ENCODE results near the gene SLC9A5. TPM values are rescaled to one million over a fixed set of nuclear protein-coding genes. Genes with fewer than 3 reads are reported as not detected.

Gene SLC9A5
- total and polyA plus RNA-seq, 4 donors: 0.05 to 0.25 (median 0.09) TPM; not detected in 1

DNA sequence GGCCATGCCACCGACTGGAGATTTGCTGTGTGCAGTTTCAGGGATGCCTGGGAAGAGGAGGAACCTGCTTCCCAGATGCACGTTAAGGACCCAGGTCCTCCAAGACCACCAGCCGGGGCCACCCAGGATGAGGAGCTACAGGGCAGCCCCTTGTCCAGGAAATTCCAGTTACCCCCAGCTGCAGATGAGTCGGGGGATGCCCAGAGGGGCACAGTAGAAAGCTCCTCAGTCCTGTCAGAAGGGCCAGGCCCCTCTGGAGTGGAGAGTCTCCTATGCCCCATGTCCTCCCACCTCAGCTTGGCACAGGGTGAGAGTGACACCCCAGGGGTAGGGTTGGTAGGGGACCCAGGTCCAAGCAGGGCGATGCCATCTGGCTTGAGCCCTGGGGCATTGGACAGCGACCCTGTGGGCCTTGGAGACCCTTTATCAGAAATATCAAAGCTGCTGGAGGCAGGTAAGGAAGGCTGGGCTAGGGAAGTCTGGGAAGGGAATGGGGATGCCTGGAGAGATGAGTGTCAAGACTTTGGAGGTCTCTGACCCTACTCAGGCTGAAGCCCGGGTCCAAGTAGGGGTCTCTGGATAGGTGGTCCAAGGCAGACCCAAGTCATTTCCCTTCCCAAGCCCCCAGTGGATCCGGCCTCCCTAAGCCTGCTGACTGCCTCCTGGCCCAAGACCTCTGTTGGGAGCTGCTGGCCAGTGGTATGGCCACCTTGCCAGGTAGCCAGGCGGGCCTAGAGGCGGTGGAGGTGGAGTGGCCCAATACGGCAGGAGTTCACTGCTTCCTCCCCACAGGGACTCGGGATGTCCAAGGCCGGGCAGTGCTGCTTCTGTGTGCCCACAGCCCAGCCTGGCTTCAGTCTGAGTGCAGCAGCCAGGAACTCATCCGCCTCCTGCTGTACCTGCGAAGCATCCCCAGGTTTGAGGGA is 31.6 kb downstream of the SLC9A5 start:
- no peak for TF ChIP-seq TAF1 (conservative IDR thresholded peaks at IDR 0.05)
- TF ChIP-seq SP1 (IDR thresholded peaks at IDR 0.05): no peak
- TF ChIP-seq, protein P1, sequence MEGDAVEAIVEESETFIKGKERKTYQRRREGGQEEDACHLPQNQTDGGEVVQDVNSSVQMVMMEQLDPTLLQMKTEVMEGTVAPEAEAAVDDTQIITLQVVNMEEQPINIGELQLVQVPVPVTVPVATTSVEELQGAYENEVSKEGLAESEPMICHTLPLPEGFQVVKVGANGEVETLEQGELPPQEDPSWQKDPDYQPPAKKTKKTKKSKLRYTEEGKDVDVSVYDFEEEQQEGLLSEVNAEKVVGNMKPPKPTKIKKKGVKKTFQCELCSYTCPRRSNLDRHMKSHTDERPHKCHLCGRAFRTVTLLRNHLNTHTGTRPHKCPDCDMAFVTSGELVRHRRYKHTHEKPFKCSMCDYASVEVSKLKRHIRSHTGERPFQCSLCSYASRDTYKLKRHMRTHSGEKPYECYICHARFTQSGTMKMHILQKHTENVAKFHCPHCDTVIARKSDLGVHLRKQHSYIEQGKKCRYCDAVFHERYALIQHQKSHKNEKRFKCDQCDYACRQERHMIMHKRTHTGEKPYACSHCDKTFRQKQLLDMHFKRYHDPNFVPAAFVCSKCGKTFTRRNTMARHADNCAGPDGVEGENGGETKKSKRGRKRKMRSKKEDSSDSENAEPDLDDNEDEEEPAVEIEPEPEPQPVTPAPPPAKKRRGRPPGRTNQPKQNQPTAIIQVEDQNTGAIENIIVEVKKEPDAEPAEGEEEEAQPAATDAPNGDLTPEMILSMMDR (IDR thresholded peaks at IDR 0.05; ENCODE audit: low read depth, low read length, missing input control): no peak
- TF ChIP-seq NR2F2 (IDR thresholded peaks at IDR 0.05): no peak
- TF ChIP-seq JUND (IDR thresholded peaks at IDR 0.05): no peak
- no peak for TF ChIP-seq GABPA (IDR thresholded peaks at IDR 0.05 in 1 of 2, conservative IDR thresholded peaks at IDR 0.05 in 1 of 2)
- no peak for TF ChIP-seq YY1 (IDR thresholded peaks at IDR 0.05)
- TF ChIP-seq FOXA1 (IDR thresholded peaks at IDR 0.05): no peak
- no peaks in the 10 kb centered on the region for H3K36me3 ChIP-seq (ENCODE audit: control insufficient read depth in 4 of 4, insufficient read depth in 3 of 4, low read depth in 1 of 4, low read length in 3 of 4)
- DNase-seq (ENCODE audit: low spot score): no peak
- H3K4me1 ChIP-seq (ENCODE audit: control insufficient read depth in 4 of 4, insufficient read depth in 4 of 4, low read length in 3 of 4): peaks cover 0 to 2% (median 0%) of the 10 kb centered on the region in 4 donors
- H3K9ac ChIP-seq (ENCODE audit: low read depth in 1 of 2, low read length in 2 of 2): no peak overlapping the region
- H3K27me3 ChIP-seq (ENCODE audit: control insufficient read depth in 4 of 4, insufficient read depth in 4 of 4, low read length in 3 of 4): no peaks in the 10 kb centered on the region
- H3K27ac ChIP-seq (ENCODE audit: low read depth in 1 of 2, low read length in 2 of 2): no peak overlapping the region
- 93% methylated on average over 15 of the region's 15 CpGs for WGBS
- H3K9me3 ChIP-seq (ENCODE audit: control insufficient read depth in 4 of 4, low read length in 3 of 4): no peaks in the 10 kb centered on the region
- no peak overlapping the region for H3K4me3 ChIP-seq (ENCODE audit: low read depth in 1 of 3, low read length in 3 of 3)

DNA sequence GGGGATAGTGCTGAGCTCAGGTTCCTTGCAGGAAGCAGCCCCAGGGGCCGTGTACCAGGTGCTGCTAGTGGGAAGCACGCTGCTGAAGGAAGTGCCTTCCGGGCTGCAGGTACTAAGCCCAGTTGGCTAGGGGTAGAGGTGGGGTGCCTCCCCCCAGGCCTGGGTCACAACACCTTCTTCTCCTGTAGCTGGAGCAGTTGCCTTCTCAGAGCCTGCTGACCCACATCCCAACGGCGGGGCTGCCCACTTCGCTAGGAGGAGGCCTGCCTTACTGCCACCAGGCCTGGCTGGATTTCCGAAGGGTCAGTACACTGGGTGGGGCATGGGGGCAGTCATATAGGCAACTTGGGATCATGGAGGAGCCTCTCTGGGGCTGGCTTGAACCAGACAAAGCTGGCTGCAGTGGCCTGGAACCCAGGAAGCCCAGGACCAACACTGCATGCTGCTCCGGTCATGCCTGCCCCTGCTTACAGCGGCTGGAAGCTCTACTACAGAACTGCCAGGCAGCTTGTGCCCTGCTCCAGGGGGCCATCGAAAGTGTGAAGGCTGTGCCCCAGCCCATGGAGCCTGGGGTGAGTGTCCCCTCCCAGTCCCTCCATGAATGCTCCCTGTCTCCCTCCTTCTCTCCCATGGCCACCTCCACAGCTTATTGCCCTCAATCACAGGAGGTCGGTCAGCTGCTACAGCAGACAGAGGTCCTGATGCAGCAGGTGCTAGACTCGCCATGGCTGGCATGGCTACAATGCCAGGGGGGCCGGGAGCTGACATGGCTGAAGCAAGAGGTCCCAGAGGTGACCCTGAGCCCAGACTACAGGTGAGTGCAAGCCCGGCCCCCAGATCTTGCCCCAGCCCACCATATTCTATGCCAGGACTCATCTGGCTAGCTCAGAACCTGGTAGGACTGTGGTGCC is 33.0 kb downstream of the SLC9A5 start:
- Histone ChIP-seq H3K4me1 (ENCODE audit: control insufficient read depth in 4 of 4, insufficient read depth in 4 of 4, low read length in 3 of 4) (peaks cover 0 to 2% (median 0%) of the 10 kb centered on the region in 4 donors), H3K27me3 (ENCODE audit: control insufficient read depth in 4 of 4, insufficient read depth in 4 of 4, low read length in 3 of 4) (no peaks in the 10 kb centered on the region), H3K9me3 (ENCODE audit: control insufficient read depth in 4 of 4, low read length in 3 of 4) (no peaks in the 10 kb centered on the region), H3K36me3 (ENCODE audit: control insufficient read depth in 4 of 4, insufficient read depth in 3 of 4, low read depth in 1 of 4, low read length in 3 of 4) (no peaks in the 10 kb centered on the region), H3K4me3 (ENCODE audit: low read depth in 1 of 3, low read length in 3 of 3) (no peak overlapping the region), H3K9ac (ENCODE audit: low read depth in 1 of 2, low read length in 2 of 2) (no peak overlapping the region), H3K27ac (ENCODE audit: low read depth in 1 of 2, low read length in 2 of 2) (no peak overlapping the region)
- no peak for DNase-seq (ENCODE audit: low spot score)
- 92% methylated on average over 14 of the region's 14 CpGs for WGBS
- no peak for TF ChIP-seq RXRA (IDR thresholded peaks at IDR 0.05)
- no peak for TF ChIP-seq FOXA1 (IDR thresholded peaks at IDR 0.05)
- TF ChIP-seq GABPA (IDR thresholded peaks at IDR 0.05 in 1 of 2, conservative IDR thresholded peaks at IDR 0.05 in 1 of 2): no peak
- TF ChIP-seq, protein P2, sequence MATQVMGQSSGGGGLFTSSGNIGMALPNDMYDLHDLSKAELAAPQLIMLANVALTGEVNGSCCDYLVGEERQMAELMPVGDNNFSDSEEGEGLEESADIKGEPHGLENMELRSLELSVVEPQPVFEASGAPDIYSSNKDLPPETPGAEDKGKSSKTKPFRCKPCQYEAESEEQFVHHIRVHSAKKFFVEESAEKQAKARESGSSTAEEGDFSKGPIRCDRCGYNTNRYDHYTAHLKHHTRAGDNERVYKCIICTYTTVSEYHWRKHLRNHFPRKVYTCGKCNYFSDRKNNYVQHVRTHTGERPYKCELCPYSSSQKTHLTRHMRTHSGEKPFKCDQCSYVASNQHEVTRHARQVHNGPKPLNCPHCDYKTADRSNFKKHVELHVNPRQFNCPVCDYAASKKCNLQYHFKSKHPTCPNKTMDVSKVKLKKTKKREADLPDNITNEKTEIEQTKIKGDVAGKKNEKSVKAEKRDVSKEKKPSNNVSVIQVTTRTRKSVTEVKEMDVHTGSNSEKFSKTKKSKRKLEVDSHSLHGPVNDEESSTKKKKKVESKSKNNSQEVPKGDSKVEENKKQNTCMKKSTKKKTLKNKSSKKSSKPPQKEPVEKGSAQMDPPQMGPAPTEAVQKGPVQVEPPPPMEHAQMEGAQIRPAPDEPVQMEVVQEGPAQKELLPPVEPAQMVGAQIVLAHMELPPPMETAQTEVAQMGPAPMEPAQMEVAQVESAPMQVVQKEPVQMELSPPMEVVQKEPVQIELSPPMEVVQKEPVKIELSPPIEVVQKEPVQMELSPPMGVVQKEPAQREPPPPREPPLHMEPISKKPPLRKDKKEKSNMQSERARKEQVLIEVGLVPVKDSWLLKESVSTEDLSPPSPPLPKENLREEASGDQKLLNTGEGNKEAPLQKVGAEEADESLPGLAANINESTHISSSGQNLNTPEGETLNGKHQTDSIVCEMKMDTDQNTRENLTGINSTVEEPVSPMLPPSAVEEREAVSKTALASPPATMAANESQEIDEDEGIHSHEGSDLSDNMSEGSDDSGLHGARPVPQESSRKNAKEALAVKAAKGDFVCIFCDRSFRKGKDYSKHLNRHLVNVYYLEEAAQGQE (IDR thresholded peaks at IDR 0.05): no peak
- no peak for TF ChIP-seq NR2F2 (IDR thresholded peaks at IDR 0.05)
- no peak for TF ChIP-seq YY1 (IDR thresholded peaks at IDR 0.05)
- no peak for TF ChIP-seq JUND (IDR thresholded peaks at IDR 0.05)
- TF ChIP-seq SP1 (IDR thresholded peaks at IDR 0.05): no peak
- TF ChIP-seq, protein P3, sequence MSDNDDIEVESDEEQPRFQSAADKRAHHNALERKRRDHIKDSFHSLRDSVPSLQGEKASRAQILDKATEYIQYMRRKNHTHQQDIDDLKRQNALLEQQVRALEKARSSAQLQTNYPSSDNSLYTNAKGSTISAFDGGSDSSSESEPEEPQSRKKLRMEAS (IDR thresholded peaks at IDR 0.05): no peak
